ENCODE data around the gene CD99. TPM values are rescaled to one million over a fixed set of nuclear protein-coding genes. Genes with fewer than 3 reads are reported as not detected.
A peak's percentile ranks its signal among the peaks of the same experiment; 100 is the strongest.

CD99 gene
- total RNA-seq, 1 donor from 2014 or later: 714 TPM

DNA sequence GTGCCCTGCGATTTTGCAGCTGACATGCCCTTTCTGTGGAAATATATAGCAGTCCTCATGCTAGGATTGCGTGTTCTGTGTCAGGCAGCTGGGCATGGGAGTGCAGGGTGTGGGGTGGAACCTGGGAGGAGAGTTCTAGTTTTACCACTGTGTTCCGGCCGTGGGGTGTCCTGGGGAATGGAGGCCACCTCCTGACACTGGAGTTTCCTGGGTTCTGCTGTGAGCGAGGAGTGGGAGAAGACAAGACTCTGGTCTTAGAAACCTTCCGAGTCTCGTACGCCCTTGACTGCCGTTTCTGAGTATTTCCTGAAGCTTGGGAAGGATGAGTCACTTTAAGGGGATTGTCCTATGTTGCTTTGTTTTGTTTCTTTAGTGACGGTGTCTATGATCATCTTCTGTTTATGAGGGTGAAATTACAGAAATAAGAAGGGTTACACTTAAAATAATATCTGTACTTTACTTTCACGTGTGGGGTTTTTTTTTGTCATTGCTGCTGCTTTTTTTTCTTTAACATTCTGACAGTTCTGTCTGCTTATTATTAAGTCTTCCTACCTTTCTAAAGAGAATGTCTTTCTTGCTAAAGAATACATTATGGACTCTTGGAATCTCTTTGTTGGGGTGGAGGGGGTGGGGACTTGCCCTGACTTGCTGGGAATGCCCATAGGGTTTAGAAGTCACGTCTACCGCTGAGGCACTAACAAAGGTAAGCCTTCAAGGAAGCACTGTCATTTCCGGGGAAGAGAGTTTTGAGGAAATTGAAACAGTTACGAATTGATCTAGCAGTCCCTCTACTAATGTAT, 19.1 kb downstream of the CD99 start:
- H3K9me3 Mint-ChIP-seq (ENCODE audit: unreplicated experiment): no peaks in the 10 kb centered on the region
- peak overlapping the region; percentile 98 for H3K27ac Mint-ChIP-seq (ENCODE audit: unreplicated experiment)
- TF ChIP-seq, protein P1, sequence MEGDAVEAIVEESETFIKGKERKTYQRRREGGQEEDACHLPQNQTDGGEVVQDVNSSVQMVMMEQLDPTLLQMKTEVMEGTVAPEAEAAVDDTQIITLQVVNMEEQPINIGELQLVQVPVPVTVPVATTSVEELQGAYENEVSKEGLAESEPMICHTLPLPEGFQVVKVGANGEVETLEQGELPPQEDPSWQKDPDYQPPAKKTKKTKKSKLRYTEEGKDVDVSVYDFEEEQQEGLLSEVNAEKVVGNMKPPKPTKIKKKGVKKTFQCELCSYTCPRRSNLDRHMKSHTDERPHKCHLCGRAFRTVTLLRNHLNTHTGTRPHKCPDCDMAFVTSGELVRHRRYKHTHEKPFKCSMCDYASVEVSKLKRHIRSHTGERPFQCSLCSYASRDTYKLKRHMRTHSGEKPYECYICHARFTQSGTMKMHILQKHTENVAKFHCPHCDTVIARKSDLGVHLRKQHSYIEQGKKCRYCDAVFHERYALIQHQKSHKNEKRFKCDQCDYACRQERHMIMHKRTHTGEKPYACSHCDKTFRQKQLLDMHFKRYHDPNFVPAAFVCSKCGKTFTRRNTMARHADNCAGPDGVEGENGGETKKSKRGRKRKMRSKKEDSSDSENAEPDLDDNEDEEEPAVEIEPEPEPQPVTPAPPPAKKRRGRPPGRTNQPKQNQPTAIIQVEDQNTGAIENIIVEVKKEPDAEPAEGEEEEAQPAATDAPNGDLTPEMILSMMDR (IDR thresholded peaks at IDR 0.05; ENCODE audit: unreplicated experiment): no peak
- no peak for DNase-seq (ENCODE audit: low spot score)
- H3K4me3 Mint-ChIP-seq (ENCODE audit: unreplicated experiment): peak overlapping the region; percentile 80
- peaks cover 17% of the 10 kb centered on the region for H3K27me3 Mint-ChIP-seq (ENCODE audit: unreplicated experiment)
- peaks cover 39% of the 10 kb centered on the region for H3K36me3 Mint-ChIP-seq (ENCODE audit: low read depth, unreplicated experiment)
- peaks cover 57% of the 10 kb centered on the region for H3K4me1 Mint-ChIP-seq (ENCODE audit: unreplicated experiment)

DNA sequence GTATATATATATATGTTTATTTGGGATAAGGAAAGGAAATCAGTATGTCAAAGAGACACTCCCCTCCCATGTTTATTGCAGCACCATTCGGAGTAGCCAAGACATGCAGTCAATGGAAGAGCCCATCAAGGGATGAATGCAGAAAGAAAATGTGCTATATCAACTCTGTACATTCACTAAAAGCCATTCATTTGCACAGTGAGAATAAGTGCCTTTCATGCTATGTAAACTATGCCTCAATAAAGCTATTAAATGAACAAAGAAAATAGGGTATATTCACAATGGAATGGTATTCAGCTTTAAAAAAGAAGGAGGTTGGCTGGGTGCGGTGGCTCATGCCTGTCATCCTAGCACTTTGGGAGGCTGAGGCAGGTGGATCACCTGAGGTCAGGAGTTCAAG, 20.3 kb downstream of the CD99 start:
- H3K4me3 Mint-ChIP-seq (ENCODE audit: unreplicated experiment): no peak overlapping the region
- no peaks in the 10 kb centered on the region for H3K9me3 Mint-ChIP-seq (ENCODE audit: unreplicated experiment)
- TF ChIP-seq, protein P1 (IDR thresholded peaks at IDR 0.05; ENCODE audit: unreplicated experiment): no peak
- peaks cover 20% of the 10 kb centered on the region for H3K27me3 Mint-ChIP-seq (ENCODE audit: unreplicated experiment)
- peaks cover 45% of the 10 kb centered on the region for H3K36me3 Mint-ChIP-seq (ENCODE audit: low read depth, unreplicated experiment)
- H3K27ac Mint-ChIP-seq (ENCODE audit: unreplicated experiment): no peak overlapping the region
- H3K4me1 Mint-ChIP-seq (ENCODE audit: unreplicated experiment): peaks cover 54% of the 10 kb centered on the region
- DNase-seq (ENCODE audit: low spot score): no peak

DNA sequence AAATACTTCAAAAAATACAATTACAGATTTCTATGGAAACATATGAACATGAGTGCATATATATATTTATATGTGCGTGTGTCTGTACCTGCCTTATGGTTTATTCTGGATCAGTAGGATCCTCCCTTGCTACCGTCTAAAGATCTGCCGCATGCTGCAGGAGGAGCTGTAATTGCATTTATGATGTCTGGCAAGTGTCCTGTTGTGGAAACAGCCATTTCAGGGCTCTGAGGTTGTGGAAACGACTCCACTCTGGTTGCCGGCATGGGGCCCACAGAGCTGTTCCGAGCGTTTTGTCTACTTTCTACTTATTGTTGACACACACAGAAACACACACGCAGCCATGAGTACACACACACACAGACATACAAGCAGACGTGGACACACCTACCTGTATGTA, 21.3 kb downstream of the CD99 start:
- DNase-seq (ENCODE audit: low spot score): no peak
- H3K27ac Mint-ChIP-seq (ENCODE audit: unreplicated experiment): no peak overlapping the region
- no peak overlapping the region for H3K4me3 Mint-ChIP-seq (ENCODE audit: unreplicated experiment)
- H3K27me3 Mint-ChIP-seq (ENCODE audit: unreplicated experiment): peaks cover 15% of the 10 kb centered on the region
- peaks cover 47% of the 10 kb centered on the region for H3K4me1 Mint-ChIP-seq (ENCODE audit: unreplicated experiment)
- TF ChIP-seq, protein P1 (IDR thresholded peaks at IDR 0.05; ENCODE audit: unreplicated experiment): no peak
- no peaks in the 10 kb centered on the region for H3K9me3 Mint-ChIP-seq (ENCODE audit: unreplicated experiment)
- peaks cover 46% of the 10 kb centered on the region for H3K36me3 Mint-ChIP-seq (ENCODE audit: low read depth, unreplicated experiment)

DNA sequence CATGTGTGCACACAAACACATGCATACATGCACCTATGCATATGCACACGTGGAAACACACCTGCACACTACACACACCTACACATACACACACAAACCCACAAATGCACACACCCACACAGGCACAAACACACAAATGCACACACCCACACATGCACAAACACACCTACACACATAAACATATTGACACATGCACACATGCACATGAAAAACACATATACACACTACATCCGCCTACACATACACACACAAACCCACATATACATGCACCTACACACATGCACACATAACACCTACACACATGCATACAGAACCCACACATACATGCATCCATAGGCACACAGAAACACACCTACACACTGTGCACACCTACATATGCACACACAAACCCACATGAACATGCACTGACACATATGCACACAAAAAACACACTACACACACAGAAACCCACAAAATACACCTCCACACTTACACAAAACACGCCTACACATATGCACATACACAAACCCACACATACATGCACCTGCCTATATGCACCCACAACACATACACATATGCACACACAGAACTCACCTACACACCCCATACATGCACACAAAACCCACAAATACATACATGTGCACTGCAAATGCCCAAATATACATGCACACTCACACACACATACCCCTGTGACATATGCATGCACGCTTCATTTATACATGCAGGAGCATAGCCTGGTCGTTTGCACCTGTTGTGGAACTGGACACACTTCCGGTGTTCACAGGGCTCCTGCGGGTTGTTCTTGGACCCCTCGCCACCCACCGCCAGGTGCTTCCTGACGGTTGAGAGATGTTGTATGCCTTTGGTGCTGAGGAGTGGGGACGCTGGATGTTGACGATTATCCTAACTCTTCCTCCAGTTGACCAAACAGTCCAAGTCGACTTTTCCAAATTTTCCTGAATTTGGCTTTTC, 22.1 kb downstream of the CD99 start:
- TF ChIP-seq, protein P1 (IDR thresholded peaks at IDR 0.05; ENCODE audit: unreplicated experiment): no peak
- no peak for DNase-seq (ENCODE audit: low spot score)
- peaks cover 39% of the 10 kb centered on the region for H3K4me1 Mint-ChIP-seq (ENCODE audit: unreplicated experiment)
- no peak overlapping the region for H3K4me3 Mint-ChIP-seq (ENCODE audit: unreplicated experiment)
- H3K27ac Mint-ChIP-seq (ENCODE audit: unreplicated experiment): no peak overlapping the region
- H3K36me3 Mint-ChIP-seq (ENCODE audit: low read depth, unreplicated experiment): peaks cover 46% of the 10 kb centered on the region
- peaks cover 15% of the 10 kb centered on the region for H3K27me3 Mint-ChIP-seq (ENCODE audit: unreplicated experiment)
- no peaks in the 10 kb centered on the region for H3K9me3 Mint-ChIP-seq (ENCODE audit: unreplicated experiment)
